GM19043 (cell line): ENCODE results near the gene SREBF1.
A peak's percentile ranks its signal among the peaks of the same experiment; 100 is the strongest.
"Not testable (repeated sequence)": the region's sequence is repeated elsewhere in the genome, so short reads cannot be mapped to it uniquely, and the experiment has no call there.

Experiments
- ATAC-seq: cut with Tn5 transposase; IDR thresholded peaks from one replicate; pipeline ENCODE4 v1.9.1; 2021; ENCODE audit warnings: low read depth; ENCODE audit not compliant: unreplicated experiment

The SREBF1 gene

DNA sequence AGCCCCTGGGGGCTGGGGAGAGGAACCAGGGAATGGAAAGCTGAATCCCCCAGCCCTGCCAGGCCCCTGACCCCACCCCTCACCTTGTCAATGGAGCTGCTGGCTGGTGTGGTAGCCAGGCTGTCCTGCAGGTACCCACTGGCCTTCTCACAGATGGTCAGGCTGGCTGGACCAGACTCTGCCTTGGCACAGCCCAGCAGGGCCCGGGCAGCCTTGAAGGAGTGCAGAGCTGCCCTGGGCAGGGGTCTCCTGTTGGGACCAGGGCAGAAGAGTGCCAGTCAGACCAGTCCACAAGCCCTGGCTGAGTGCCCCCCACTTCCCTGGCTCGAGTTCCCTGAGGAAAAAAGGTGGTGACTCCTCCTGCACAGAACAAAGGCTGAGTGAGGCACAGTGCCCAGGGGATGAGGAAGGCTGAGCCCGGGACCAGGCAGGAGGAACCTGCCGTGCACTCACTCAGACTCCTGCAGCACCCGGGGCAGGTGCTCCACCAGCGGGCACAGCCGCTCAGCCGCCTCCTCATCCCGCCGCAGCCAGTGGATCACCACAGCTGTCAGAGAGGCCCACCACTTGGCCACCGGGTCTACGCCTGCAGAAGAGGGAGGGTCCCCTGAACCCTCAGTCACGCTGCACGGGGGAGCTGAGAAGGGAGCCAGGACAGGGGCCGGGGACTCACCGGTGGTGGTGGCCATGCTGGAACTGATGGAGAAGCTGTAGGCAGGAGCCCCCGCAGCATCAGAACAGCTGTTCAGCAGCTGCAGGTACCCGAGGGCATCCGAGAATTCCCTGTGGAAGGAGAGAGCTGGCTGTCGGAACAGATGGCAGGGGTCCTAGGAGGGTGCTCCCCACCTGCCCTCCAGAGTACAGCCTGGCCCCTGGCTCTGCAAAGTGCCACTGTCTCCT is 22.4 kb downstream of the SREBF1 start:
- ATAC-seq, result no peak

DNA sequence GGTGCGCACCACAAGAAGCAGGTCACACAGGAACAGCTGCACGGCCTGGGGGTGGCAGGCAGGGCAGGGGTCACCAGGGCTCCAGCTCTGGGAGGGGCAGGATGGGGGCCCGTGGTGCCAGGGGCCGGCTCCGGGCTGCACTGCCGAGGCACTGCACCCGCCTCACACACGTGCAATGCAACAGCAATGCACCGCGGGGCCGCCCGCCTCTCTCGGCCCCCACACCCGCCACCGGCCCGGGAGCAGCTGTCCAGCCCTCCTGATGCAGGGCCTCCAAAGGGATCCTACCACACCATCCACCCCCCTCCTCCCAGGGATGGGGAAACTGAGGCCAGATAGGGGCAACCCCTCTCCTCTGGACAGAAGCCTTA is 23.1 kb downstream of the SREBF1 start:
- ATAC-seq, result no peak

DNA sequence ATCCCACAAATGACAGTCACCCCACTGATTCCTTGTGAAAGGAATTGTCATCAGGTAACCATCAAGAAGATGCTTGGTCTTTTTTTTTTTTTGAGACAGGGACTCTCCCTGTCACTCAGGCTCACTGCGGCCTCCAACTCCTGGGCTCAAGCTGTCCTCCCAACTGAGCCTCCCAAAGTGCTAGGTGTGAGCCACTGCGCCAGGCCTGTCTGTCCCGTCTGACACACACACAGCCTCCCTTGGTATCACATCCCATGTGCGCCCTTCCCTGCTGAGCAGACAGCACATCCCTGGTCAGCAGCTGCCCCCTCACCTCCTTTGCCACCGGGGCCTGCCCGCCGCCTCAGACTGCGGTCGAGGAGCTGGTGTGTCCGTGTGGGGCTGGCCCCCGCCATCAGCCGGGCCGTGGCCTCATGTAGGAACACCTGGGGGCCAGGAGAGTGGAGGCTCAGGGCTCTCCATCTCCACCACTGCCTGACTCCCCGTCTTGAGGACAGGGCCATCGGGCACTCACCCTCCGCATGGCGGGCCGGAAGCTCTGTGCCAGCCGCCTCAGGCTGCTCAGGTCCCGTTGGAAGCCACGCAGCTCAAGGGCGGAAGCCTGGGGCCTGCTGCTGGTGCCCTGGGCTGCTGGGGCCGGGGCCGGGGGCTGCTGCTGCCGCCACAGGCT is 23.6 kb downstream of the SREBF1 start:
- ATAC-seq, result no peak

DNA sequence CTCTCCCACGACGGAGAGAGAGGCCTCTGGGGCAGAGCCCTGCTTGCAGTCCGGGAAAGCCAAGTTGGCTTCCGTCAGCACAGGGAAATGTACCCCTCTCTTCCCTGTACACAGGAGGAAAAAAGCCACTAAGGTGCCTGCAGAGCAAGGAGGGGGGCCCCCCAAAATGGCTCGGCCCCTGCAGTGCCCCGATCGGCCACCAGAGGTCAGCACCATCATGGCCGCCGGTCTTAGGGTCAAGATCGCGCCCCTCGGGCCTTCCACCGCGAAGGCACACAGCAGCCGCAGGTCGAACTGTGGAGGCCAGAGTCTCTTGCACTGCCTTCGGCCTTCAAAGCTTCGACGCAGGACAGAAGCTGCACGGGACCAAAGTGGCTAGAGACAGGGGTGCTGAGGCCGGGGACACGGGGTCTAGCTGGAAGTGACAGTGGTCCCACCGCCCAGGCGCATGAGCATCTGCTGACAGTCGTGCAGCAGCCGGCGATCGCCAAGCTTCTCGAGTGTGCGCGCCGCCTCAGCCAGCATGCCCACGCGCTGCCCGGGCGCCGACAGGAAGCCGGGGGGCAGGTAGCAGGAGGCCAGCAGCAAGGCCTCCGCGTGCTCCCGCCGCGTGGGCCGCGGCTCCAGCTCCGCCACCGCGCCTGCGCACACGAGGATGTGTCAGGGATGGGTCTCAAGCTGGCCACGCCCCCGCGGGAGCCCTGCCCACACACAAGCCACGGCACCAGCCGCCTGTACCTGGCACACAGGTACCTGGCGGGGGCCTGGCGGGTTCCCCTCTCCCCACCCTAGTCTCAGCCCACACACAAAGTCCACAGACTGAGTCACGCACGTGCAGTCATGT is 24.4 kb downstream of the SREBF1 start:
- ATAC-seq, result no peak

DNA sequence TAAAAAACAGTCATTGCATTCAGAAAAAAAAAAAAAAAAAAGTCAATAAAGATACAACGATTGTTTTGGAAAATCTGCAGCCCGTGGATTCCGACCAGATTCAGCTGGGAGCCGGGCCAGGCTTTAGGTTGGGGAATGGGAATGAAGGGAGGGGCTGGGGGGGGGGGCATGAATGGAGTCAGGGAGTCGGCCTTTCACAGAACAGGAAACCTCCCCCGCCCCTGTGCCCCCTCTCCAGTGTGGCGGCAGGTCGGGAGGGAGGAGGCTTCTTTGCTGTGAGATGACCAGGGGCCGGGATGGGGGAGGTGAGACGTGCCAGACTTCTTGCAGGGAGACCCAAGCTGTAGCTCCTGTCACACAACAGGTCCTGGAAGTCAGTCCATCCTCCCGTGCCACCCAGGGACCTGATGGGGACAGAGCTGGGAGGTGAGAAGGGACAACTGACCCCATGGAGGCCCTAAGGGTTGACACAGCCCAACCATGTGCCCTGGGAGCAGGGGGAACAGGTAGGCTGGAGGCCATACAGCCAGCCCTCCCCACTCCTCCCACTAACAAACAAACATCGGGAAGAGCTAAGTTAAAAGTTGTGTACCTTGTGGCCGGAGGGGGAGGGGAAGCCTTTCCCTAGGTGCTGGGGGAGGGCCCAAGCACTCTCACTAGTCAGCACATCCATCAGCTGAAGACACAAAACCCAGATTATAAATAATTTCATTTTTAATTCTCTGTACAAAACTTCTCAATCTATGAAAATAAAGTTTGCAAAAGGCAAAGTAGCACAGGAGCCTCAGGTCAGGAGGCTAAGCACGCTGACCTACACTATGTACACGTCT is 25.2 kb downstream of the SREBF1 start:
- ATAC-seq, result no peak

DNA sequence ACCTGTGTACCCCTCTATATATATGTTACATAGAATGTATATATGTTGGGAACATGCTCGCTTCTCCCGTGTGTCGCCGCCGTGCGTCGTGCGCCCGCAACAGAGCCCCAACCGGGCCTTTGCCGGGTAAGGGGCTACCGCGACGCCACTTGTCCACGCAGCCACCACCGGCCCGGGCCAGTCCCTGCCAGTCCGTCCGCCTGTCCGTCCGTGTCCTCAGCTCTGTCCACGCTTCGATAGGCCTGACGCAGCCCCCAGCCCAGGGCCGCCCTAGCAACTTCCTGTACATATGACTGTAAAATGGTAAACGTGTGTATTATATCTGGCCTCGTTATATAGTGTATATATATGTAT is 25.9 kb downstream of the SREBF1 start:
- ATAC-seq, result no peak

DNA sequence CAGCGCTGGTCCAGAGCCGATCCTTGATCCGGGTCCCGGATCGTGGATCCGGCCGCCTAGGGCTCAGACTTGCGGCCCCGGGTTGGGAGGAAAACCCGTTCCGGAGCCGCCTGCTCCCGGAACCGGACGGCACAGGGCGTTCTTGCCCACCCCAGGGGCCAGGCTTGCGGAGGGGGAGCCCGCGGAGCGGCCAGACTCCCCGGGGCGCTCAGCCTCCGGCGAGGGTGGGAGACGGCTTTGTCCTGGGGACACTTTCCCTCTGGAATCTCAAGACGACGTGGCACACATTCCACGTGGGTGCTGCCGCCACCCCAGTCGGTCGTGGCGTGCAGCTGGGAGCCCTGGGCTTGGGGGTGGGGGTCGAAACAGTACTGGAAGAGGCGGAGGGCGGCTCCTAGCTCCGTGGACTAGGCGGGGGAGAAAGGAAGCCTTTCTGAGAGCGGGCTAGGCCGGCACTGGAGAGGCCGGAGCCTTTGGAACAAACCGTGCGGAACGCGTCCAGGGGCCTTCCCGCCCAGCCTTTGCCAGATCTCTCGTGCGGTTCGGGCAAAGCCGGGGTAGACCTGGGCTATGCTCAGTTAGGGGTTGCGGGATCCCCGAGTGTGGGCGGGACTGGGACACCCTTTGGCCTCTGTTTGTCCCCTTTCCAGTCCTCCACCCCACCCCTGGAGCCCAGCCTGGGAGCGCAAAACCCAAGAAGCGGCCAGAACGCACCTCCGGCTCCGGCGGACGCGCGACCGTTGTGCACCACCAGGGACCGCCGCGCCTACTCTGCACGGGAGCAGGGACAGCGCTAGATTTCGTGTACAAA is 26.5 kb downstream of the SREBF1 start:
- no peak for ATAC-seq

DNA sequence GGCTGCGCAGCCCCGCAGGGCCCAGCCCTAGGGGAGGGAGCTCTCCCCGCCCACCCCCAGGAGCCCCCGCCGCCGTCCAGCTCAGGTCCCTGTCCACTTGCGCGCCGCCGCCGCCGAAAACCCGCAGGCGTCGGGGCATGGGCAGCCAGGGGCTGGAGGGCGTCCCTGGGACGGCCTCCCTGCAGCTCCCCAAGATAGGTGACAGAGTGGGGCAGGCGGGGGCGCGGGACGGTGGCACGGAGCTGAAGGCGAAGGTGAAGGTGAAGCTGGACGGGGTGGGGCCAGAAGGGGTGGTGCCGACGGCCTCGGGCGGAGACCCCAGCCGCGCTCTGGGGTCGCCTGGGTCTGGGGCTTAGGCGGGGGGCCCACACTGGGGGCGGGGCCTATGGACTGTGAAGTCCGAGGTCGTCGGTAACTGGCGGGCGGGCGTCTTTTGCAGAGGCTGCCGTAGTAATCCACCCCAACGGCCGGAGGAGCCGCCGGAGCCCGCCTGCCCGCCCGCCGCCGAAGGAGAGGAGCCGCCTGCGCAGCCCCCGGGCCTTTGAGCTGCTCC is 27.2 kb downstream of the SREBF1 start:
- ATAC-seq, result no peak

DNA sequence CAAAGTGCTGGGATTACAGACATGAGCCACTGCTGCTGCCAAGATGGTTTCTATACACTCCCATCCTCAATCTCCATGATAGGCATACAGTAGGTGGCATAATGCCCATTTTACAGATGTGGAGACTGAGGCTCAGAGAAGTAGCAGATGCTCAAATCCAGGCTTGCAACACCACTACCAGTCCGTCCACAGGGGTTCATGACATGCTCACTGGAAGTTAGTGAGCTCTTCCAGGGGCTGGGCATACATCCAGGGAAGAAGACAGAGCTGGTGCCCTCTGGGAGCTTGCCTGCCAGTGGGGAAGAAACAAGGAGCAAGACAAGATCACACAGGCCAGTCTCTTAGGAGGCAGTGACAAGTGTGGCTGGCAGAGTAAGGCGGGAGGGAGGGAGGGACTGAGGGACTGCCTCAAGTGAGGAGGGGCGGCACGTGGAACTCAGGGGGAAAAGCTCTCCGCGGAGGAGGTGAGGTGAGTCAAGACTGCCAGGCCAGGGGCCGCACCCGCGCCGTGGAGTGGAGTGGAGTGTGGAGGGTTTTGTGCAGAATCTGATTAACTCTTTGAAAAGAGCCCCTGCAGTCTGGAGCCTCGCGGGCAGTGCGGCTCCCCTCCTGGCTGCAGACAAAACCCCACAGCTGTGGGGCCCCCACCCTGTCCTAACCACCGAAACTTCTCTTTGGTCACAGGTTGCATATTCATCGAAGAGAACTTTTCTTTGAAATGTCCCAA is 27.9 kb downstream of the SREBF1 start:
- ATAC-seq, result peak; percentile 66

DNA sequence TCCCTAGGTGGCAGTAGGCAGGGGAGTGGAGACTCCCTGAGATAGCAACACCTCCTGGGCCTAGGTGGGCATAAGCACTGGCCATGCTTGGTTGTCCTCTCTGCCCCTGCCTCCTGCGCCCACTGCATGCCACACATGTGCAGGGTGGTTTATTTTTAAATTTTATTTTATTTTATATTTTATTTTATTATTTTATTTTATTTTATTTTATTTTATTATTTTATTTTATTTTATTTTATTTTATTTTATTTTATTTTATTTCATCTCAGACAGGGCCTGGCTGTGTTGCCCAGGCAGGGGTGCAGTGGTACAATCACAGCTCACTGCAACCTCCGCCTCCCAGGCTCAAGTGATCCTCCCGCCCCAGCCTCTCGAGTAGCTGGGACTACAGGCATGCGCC is 28.6 kb downstream of the SREBF1 start:
- not testable (repeated sequence) for ATAC-seq

DNA sequence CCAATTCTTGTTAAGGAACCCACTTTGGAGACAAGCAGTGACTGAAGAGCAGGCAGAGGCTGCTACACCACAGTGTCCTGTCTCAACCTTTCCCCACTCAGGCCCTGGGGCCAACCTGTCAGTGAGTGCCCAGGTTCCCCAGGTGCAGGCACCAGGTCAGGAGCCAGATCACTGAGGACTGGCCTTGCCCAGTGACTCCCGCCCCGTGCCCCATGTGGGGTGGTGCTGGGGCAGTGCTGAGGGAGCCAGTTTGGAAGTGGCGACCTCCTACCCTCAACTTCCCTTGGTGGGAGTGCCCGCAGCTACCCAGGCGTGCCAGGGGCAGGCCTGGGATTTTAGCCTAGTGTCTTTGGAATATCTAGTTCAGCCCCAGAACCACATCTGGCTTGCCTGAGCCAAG is 29.3 kb downstream of the SREBF1 start:
- no peak for ATAC-seq

DNA sequence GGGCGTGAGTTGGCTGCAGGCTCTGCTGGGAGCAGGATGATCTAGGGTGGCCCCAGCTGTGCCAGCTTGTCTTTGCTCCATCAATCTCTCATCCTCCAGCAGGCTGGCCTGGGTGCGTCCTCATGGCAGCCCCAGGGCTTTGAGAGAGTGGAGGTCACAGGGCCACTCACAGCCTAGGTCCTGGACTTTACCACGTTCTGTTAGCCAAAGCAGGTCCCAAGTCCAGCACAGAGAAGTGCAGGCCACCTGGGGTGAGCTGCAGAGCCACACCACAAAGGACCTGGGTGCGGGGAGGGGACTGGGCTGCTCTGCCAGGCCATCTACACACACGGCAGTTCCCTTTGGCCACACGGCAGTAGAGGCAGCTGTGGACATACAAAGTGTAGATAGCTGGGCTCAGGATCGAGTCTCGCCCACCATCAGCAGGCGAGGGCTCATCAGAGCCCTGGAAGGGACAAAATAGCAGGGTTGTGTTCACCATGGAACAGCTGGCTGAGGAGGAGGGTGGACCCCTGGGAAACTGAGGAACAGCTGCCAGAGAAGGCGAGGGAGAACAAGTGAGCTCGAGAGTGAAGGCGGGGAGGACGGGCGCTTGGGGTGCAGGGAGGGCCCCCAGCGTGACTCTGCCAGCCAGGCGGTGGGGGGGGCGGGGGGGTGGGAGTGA is 30.0 kb downstream of the SREBF1 start:
- ATAC-seq, result no peak

DNA sequence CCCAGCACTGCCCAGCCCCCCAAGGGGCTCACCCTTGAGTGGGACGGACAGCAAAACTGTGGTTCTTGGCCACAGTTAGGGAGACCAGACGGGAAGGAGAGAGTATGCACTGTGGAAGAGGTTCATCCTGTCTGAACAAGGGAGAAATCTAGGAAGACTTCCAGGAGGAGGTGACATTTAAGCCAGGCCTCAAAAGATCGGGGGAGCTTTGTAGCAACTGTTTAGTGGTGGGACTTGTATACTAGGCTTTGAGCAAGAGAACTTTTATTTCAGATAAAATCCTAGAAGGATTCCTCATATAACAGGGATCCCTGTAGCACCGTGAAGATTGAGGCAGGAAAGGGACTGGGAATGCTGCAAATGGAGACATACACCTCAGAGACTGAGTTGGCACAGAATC is 30.8 kb downstream of the SREBF1 start:
- no peak for ATAC-seq

DNA sequence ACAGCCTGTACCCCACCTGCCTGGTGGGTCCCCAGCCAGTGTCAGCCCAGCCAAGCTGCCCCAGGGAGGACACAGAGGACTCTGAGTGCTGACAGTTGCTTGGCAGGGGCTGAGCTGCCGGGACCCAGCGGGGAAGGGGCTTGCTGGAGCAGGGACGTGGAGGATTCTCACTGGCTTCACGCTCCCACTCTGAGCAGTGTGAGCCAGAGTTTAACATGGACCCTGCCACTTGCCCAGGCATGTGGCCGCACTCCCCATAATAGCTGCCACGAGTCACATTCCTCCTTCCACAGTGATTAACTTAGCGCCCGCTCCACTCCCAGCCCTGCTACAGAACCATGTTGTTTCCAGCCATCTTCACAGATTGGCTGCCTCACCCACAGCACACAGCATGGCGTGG is 31.2 kb downstream of the SREBF1 start:
- no peak for ATAC-seq

DNA sequence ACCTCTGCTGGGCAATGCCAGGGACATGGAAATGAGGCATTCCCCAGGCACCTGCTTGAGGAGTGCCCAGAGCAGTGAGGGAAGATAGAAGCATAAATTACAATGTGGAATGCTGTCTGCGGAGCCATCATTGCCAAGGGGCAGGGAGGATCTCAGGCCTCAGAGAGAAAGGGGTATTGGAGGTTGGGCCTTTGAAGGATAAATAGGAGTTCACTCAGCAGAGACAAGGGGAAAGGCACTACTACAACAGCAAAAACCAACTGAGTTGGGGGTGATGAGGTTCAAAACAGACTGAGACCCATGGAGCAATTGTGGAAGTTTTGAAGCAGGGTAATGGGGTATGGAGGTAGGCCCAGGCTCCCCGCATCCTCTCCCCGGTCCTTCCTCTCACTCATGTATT is 32.8 kb downstream of the SREBF1 start:
- ATAC-seq, result no peak

DNA sequence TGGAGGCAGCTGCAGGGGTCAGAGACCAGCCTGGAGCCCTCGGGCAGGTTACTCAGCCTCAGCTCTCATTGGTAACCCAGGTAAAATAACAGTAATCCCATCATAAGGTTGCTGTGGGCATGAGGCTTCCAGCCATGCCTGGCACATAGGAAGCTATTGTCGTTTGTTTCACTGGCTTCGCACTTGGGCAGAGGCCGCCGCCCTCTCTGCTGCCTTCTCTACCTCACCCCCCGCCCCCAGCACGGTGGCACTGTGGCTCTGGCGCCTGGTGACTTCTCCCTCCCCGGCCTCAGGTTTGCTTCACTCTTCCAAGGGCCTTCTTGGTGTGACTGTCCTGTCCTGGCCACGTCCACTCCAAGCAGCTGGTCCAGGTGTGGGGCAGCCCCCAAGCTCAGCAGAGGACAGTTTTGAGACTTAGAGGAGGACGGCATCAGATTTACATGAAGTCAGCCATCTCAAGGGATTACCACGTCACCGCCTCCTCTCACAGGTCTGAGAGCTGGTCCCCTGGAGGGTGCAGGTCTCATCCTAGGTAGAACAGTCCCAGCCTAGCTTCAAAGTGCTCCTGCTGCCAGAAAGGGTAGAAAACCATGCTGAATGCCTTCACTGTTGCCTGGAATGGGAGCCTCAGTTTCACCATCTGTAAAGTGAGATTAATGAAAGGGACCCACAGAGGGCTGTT is 34.8 kb downstream of the SREBF1 start:
- ATAC-seq, result no peak

DNA sequence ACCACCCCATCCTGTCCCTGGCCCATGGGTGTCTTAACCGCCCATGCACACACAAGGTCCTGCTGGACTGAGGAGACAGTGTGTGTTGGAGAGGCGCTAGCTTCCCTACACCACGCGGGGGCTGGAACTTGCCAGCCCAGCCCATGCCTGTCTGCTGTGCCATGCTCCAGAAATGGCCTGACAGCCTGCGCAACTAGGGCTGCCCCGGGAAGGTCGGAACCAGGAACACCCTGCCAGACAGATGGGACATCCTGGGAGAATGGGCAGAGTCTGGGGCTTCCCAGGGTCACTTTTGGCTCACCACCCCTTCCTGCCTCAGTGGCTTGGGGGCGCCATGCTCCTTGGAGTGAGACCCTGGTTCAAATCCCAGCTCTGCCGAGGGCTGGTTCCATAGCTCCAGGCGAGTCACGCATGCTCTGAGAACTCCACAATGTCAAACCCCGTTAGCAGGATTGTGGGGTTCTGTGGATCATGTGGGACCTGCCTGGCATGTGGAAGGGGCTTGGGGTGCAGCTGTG is 36.2 kb downstream of the SREBF1 start:
- no peak for ATAC-seq
